Osteoblast (primary cell): ENCODE results near the gene AKAP13. TPM values are rescaled to one million over a fixed set of nuclear protein-coding genes. Genes with fewer than 3 reads are reported as not detected.

ENCODE experiments used
- DNase-seq: peaks from one replicate; pipeline ENCODE4 v3.0.0; 2011; ENCODE audit warnings: low spot score, mixed read lengths; ENCODE audit not compliant: insufficient read length; ENCODE audit errors: missing footprints
- H2AFZ ChIP-seq: 2 replicates; pipeline ENCODE4 v1.6.0; 2011; ENCODE audit warnings: mild to moderate bottlenecking, low read length
- H3K27ac ChIP-seq: 2 replicates; pipeline ENCODE4 v1.5.1; 2011; ENCODE audit warnings: mild to moderate bottlenecking, low read depth, low read length, moderate library complexity
- H3K27me3 ChIP-seq: 2 replicates; pipeline ENCODE4 v1.6.0; 2012; ENCODE audit warnings: mild to moderate bottlenecking, control low read depth, inconsistent platforms, low read length, moderate library complexity; ENCODE audit not compliant: insufficient read depth
- H3K36me3 ChIP-seq: 2 replicates; pipeline ENCODE4 v1.5.1; 2011; ENCODE audit warnings: mild to moderate bottlenecking, low read length, control low read depth, moderate library complexity; ENCODE audit not compliant: insufficient read depth
- H3K4me1 ChIP-seq: 2 replicates; pipeline ENCODE4 v1.5.1; 2011; ENCODE audit warnings: mild to moderate bottlenecking, low read length, control low read depth, moderate library complexity; ENCODE audit not compliant: insufficient read depth
- H3K4me2 ChIP-seq: 2 replicates; pipeline ENCODE4 v1.6.0; 2011; ENCODE audit warnings: mild to moderate bottlenecking, low read length; ENCODE audit not compliant: insufficient read depth
- H3K4me3 ChIP-seq: fragments of 200-600 bp; sonication (generic); 3 replicates; pipeline ENCODE4 v1.5.1; 2012; ENCODE audit warnings: mild to moderate bottlenecking, low read length, inconsistent platforms; ENCODE audit not compliant: insufficient read depth
- H3K79me2 ChIP-seq: 2 replicates; pipeline ENCODE4 v1.6.0; 2012; ENCODE audit warnings: mild to moderate bottlenecking, low read length, control low read depth, inconsistent platforms; ENCODE audit not compliant: insufficient read depth
- H3K9me3 ChIP-seq: 2 replicates; pipeline ENCODE4 v1.5.1; 2011; ENCODE audit warnings: low read depth, low read length, control low read depth
- H4K20me1 ChIP-seq: 2 replicates; pipeline ENCODE4 v1.6.0; 2012; ENCODE audit warnings: mild to moderate bottlenecking, low read length, control low read depth; ENCODE audit not compliant: insufficient read depth
- total RNA-seq: library from RNA; depleted of rRNA; stranded (reverse); fragments of >200 nt; gene quantifications from 2 replicates; pipeline ENCODE4 v1.2.3, GENCODE V29; 2012
- TF ChIP-seq, protein P1 (sequence below): IDR thresholded peaks from 2 replicates; pipeline ENCODE4 v1.5.1; 2011; ENCODE audit warnings: mild to moderate bottlenecking, low read depth, low read length, moderate library complexity; ENCODE audit errors: extremely low read depth

AKAP13 gene
- total RNA-seq, 1 donor = 77.1 TPM

DNA sequence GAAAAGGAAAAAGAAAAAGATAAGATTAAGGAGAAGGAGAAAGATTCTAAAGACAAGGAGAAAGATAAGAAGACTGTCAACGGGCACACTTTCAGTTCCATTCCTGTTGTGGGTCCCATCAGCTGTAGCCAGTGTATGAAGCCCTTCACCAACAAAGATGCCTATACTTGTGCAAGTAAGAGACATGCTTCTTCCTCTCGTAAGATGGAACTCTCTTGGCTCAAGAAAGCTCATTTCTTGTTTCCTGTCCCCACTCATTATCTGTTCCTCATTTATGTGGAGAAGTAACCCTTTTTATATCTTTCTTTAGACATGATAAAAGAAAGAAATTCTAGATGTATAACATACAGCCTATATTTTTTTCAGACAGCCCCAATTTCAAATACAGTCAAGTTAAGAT, 312.9 kb downstream of the AKAP13 start:
- no peak overlapping the region for H3K4me3 ChIP-seq
- H3K79me2 ChIP-seq = no peaks in the 10 kb centered on the region
- no peak overlapping the region for H2AFZ ChIP-seq
- TF ChIP-seq, protein P1, sequence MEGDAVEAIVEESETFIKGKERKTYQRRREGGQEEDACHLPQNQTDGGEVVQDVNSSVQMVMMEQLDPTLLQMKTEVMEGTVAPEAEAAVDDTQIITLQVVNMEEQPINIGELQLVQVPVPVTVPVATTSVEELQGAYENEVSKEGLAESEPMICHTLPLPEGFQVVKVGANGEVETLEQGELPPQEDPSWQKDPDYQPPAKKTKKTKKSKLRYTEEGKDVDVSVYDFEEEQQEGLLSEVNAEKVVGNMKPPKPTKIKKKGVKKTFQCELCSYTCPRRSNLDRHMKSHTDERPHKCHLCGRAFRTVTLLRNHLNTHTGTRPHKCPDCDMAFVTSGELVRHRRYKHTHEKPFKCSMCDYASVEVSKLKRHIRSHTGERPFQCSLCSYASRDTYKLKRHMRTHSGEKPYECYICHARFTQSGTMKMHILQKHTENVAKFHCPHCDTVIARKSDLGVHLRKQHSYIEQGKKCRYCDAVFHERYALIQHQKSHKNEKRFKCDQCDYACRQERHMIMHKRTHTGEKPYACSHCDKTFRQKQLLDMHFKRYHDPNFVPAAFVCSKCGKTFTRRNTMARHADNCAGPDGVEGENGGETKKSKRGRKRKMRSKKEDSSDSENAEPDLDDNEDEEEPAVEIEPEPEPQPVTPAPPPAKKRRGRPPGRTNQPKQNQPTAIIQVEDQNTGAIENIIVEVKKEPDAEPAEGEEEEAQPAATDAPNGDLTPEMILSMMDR = no peak
- peaks cover 17% of the 10 kb centered on the region for H3K4me1 ChIP-seq
- H4K20me1 ChIP-seq = no peaks in the 10 kb centered on the region
- H3K9me3 ChIP-seq = no peaks in the 10 kb centered on the region
- DNase-seq = no peak
- H3K4me2 ChIP-seq = no peak overlapping the region
- no peaks in the 10 kb centered on the region for H3K27me3 ChIP-seq
- H3K27ac ChIP-seq = no peak overlapping the region
- peaks cover 39% of the 10 kb centered on the region for H3K36me3 ChIP-seq

DNA sequence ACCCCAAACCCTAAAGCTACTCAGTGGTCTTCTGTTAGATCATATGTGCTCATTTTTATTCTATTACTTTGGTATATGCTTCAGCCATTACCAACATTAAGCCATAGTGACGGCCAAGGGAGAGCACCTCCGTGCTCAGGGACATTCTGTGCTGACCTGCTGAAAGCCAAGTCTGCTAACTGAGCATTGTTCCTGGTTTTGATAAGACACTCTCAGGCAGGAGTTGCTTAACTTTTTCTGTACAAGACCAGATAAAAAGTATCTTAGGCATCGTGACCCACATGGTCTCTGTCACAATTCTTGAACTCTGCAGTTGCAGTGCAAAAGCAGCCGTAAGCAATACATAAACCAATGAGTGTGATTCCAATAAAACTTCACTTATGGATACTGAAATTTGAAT, 313.7 kb downstream of the AKAP13 start:
- no peaks in the 10 kb centered on the region for H4K20me1 ChIP-seq
- no peak for DNase-seq
- TF ChIP-seq, protein P1 = no peak
- peaks cover 39% of the 10 kb centered on the region for H3K36me3 ChIP-seq
- no peaks in the 10 kb centered on the region for H3K79me2 ChIP-seq
- H3K9me3 ChIP-seq = no peaks in the 10 kb centered on the region
- no peak overlapping the region for H2AFZ ChIP-seq
- H3K27ac ChIP-seq = no peak overlapping the region
- no peak overlapping the region for H3K4me3 ChIP-seq
- H3K4me1 ChIP-seq = peaks cover 13% of the 10 kb centered on the region
- no peak overlapping the region for H3K4me2 ChIP-seq
- H3K27me3 ChIP-seq = no peaks in the 10 kb centered on the region

DNA sequence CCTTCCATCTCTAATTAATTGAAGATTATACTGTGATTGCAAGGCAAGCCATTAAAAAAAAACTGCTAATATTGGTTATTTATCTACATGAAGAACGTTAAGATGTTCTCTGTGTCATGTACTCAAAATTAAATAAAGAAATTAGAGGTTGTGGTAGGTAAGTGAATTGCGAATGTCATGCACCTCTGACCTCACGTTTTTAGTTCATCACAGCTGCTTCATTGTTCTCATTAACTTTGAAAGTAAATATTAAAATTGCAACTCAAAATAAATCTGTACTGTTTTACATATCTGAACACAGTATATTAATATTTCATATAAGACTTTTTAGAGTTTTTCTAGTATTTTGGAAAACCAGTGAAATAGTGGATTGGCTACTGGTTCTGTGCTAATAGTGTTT, 320.4 kb downstream of the AKAP13 start:
- Histone ChIP-seq H3K4me2 (no peak overlapping the region), H3K79me2 (no peaks in the 10 kb centered on the region), H3K27ac (no peak overlapping the region), H3K36me3 (peaks cover 6% of the 10 kb centered on the region), H4K20me1 (no peaks in the 10 kb centered on the region), H3K4me3 (no peak overlapping the region), H2AFZ (no peak overlapping the region), H3K9me3 (no peaks in the 10 kb centered on the region), H3K4me1 (peaks cover 16% of the 10 kb centered on the region), H3K27me3 (no peaks in the 10 kb centered on the region)
- TF ChIP-seq, protein P1 = no peak
- no peak for DNase-seq

DNA sequence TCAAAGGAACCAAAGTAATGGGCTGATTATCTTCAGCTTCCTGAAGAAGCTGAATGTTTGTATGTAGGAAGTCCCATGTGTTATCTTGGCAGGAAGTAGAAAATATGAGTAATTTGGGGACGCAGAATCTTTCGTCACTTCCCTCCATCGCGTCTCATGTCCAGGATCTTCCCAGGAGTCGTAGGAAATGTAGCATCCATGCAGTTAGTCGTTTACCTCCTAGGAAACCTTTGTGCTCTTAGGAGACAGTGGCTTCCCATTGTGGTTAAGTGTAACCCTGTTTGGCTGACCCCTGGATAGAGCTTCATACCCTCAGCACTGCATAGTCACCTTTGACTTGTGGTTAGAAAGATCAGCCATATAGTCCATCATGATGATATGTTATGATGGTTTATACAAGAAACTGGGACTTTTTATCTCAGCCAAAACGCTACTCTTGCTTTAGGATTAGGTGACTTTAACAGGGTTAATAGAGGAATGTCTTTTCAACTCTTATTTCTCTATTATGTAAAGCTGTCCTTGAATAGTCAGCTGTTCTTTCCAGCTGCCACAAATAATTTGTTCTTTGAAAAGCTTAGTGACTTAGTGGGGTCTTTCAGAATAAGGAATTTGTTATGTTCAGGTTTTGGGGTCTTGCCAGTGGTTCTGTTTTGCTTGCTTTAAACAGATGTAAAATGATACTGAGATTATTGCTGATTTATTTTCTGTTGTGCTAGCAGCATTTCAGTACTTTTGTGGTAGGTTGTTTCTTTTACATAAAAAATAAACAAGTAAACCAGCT, 322.1 kb downstream of the AKAP13 start:
- Histone ChIP-seq H3K79me2 (no peaks in the 10 kb centered on the region), H3K36me3 (no peaks in the 10 kb centered on the region), H3K27me3 (no peaks in the 10 kb centered on the region), H3K27ac (peak overlapping the region; percentile 34), H3K4me1 (peaks cover 27% of the 10 kb centered on the region), H3K4me2 (no peak overlapping the region), H4K20me1 (no peaks in the 10 kb centered on the region), H3K4me3 (no peak overlapping the region), H3K9me3 (no peaks in the 10 kb centered on the region), H2AFZ (no peak overlapping the region)
- no peak for DNase-seq
- TF ChIP-seq, protein P1 = no peak
